NCI-H748 treated with DMSO at 0.1 percent for 48 hours (cell line): ENCODE results near the gene HLA-G.
"Not testable (repeated sequence)": the region's sequence is repeated elsewhere in the genome, so short reads cannot be mapped to it uniquely, and the experiment has no call there.

Experiments
- DNase-seq: peaks from one replicate; lab custom pipeline; 2025; lab: John Stamatoyannopoulos, UW

HLA-G gene

GRCh38 chr6:29827579-29828470 is at the start of gene HLA-G:
Gene HLA-G, plus strand, starts transcription at chr6:29827825. Its CDS starts 20 bp downstream, at chr6:29827845.
- no peak for DNase-seq

- DNase-seq: not testable (repeated sequence)
Observed at GRCh38 chr6:29780019-29780698, 47.5 kb upstream of the HLA-G start.

- no peak for DNase-seq
Observed at GRCh38 chr6:29789176-29789575, 38.4 kb upstream of the HLA-G start.

- DNase-seq: no peak
Observed at GRCh38 chr6:29790626-29791025, 37.0 kb upstream of the HLA-G start.

- no peak for DNase-seq
Observed at GRCh38 chr6:29791162-29791561, 36.5 kb upstream of the HLA-G start.

- DNase-seq: no peak
Observed at GRCh38 chr6:29791786-29792122, 35.9 kb upstream of the HLA-G start.

- no peak for DNase-seq
Observed at GRCh38 chr6:29792123-29793035, 35.2 kb upstream of the HLA-G start.

GRCh38 chr6:29793036-29793356 is 34.6 kb upstream of the HLA-G start:
- DNase-seq: no peak

- no peak for DNase-seq
Observed at GRCh38 chr6:29793796-29794195, 33.8 kb upstream of the HLA-G start.

GRCh38 chr6:29796026-29796425 is 31.6 kb upstream of the HLA-G start:
- no peak for DNase-seq

- no peak for DNase-seq
Observed at GRCh38 chr6:29797135-29797534, 30.5 kb upstream of the HLA-G start.

- DNase-seq: no peak
Observed at GRCh38 chr6:29797966-29798365, 29.7 kb upstream of the HLA-G start.

GRCh38 chr6:29800254-29800653 is 27.4 kb upstream of the HLA-G start:
- DNase-seq: no peak

GRCh38 chr6:29806387-29806786 is 21.2 kb upstream of the HLA-G start:
- no peak for DNase-seq

GRCh38 chr6:29809249-29809648 is 18.4 kb upstream of the HLA-G start:
- no peak for DNase-seq

GRCh38 chr6:29810371-29810770 is 17.3 kb upstream of the HLA-G start:
- DNase-seq: no peak

- DNase-seq: no peak
Observed at GRCh38 chr6:29811377-29811776, 16.2 kb upstream of the HLA-G start.

GRCh38 chr6:29813066-29813465 is 14.6 kb upstream of the HLA-G start:
- DNase-seq: no peak

GRCh38 chr6:29813809-29814208 is 13.8 kb upstream of the HLA-G start:
- DNase-seq: no peak

- no peak for DNase-seq
Observed at GRCh38 chr6:29814379-29815117, 13.1 kb upstream of the HLA-G start.

- DNase-seq: no peak
Observed at GRCh38 chr6:29815118-29815750, 12.4 kb upstream of the HLA-G start.
